ENCODE data around the gene SGCA.

- TF ChIP-seq CTCF (IDR thresholded peaks at IDR 0.05) (no peak), POLR2A (IDR thresholded peaks at IDR 0.05) (no peak)
These were observed 26.5 kb upstream of the SGCA start for GRCh38 chr17:50139185-50139783.
